SHP77 (cell line): ENCODE data around the gene CORIN.

ENCODE experiments used
- DNase-seq, 2 experiments: peaks; one replicate each; lab custom pipeline; 2025; lab: John Stamatoyannopoulos, UW

The CORIN gene

DNA sequence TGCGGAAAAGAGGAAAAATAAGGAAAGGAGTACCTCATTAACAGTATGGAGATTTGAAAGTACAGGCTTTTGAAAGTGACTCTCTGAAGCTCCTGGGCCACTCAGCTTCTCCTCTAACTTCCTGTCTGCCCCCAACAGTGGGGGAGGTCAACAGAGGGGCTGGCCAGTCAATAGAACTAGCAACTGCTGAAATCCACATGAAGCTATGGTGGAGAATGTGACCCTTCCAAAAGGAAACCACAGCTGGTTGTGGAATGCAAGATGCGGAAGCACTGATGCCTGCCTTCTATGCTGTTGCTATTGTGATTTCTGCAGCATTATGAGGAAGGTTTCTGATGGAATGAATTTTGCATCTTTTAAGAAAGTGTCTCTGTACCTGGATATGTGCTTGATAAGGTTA, 2.4 kb downstream of the CORIN start:
- no peak for DNase-seq

DNA sequence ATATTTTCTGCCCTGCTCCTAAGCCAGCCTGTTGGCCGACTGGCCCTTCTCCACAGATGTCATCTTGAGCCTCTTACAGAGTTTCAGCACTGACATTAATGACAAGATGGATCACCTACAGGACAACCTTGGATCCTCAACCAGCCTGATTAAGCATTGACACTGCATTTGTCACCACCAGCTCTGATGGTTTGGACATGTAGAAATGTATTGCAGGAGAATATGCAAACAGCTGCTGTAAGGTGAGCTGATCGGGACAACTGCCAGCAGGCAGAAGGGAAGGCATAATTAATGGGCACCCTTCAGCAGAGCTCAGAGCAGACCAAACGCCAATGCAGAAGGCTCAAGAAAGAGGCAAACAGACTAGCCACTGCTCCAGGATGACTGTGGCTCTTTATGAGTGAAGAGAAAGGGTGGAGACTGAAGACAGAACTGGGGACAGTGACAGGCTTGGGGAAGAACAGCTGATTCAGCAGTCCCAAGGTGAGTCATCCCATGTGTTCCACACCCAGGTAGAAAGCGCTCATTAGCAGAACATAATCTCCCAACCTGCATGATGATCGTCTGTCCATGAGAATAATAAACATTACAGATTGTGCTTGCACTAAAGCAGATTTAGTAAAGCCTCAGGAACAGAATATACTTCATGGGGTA, 6.7 kb downstream of the CORIN start:
- peak; percentile 12 to 47 for DNase-seq

DNA sequence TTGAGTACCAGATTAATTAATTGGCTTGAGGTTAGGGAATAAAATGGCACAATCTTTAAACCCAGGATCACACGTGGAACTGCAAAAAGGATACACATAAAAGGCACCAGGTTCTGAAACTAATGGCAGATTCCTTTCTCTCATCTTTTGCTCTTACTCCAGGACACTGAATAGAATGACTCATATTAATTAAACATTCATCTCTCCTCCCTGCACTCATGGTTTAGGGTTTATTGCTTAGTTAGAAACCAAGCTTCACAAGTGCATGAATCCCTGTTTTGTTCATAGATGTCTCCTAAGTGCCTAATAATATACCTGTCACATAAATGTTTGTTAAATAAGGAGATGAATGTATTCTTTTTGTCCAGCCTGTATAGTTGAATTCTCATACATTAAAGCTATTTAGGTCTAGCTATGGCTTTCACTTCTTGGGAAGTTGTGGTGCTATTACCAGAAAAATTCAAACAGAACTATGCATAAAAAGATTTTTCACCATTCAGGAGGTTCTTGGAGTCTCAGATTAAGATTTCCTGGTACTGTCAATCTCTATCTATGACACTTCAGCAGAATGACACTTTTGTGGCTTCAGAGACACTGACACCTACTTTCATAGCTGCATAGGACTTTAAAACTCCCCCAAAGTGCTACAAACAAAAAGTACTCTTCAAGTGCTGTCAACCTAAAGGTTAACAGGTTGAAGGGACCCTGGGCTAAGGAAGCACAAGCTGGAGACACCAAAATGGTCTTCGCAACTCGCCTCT, 7.4 kb downstream of the CORIN start:
- no peak for DNase-seq

GRCh38 chr4:47829438-47829837, 8.4 kb downstream of the CORIN start:
- no peak for DNase-seq

DNA sequence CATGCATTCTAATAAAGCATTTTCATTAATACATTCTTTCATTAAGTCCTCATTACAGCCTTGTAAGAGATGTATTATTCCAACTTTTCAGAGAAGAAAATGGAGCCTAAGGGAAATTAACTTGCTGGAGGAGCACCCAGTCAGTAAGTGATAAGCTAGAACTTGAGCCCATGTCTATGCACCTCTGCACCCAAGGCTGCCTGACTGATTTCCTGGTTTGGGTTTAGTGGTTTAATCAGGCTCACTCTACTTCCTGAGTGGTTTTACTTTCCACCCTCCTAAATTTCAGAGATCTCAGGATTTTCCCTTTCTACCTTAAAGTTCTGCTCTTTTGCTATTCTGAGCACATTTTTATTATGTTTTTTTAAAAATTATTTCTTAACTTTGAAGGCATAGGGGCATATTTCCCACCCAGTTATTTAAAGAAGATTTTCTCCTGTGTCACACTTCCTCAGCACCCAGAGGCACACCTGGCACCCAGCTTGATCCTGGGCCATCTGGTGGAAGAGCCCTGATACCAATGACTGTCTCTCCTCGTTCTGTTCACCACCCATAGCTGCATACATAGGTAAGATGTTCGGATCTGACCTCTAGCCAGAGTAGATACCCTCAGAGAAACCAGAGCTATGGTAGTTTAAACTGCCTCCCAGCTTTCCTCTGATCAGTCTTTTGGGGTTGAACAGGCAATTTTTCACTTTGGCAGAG, 10.4 kb downstream of the CORIN start:
- no peak for DNase-seq

DNA sequence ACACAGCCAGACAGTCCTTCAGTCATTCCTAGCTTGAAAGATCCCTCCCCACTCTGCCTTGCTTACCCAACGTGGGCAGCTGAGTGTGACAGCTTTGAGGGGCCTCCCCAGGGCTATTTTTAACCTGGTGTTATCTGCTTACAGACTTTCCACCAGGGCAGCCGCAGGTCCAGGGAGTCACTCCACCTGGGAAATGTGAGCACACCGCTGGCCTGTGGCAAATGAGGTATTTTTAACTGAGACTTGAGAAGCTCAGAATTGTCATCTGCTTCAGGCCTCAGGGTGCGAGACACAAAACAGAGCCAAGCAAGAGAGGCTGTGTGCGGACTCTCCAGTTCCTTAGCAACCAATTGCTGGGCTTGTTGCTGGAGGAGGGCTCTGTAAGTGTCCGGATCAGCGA, 13.0 kb downstream of the CORIN start:
- no peak for DNase-seq

GRCh38 chr4:47819178-47819577, 18.7 kb downstream of the CORIN start:
- no peak for DNase-seq

- DNase-seq, result no peak
These were observed 20.6 kb downstream of the CORIN start for GRCh38 chr4:47817275-47817674.

GRCh38 chr4:47816748-47817147, 21.1 kb downstream of the CORIN start:
- DNase-seq, result no peak

- no peak for DNase-seq
These were observed 23.1 kb downstream of the CORIN start for GRCh38 chr4:47814618-47815295.

GRCh38 chr4:47809654-47810203, 28.1 kb downstream of the CORIN start:
- no peak for DNase-seq

- DNase-seq, result no peak
These were observed 33.3 kb downstream of the CORIN start for GRCh38 chr4:47804598-47804997.

DNA sequence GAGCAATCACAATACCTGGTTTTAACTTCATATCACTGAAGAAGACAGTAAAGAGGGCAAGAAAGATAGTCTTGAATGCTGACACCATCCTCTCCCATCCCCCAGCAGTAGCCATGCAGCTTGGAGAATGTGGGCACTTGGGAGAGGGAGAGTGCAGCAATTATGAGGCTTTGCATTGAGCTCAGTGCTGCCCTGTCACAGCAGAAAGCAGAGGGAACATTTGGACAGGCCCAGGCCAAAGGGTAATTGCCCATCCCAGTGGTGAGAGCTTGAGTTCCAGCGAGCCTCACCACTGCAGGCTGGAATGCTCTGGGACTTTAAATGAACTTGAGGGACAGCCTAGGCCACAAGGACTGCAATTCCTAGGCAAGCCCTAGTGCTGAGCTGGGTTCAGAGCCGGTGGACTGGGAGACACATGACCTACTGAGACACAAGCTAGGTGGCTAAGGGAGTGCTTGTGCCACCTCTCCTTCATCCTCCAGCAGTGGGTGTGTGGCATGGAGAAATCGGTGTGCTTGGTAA, 36.3 kb downstream of the CORIN start:
- no peak for DNase-seq

DNA sequence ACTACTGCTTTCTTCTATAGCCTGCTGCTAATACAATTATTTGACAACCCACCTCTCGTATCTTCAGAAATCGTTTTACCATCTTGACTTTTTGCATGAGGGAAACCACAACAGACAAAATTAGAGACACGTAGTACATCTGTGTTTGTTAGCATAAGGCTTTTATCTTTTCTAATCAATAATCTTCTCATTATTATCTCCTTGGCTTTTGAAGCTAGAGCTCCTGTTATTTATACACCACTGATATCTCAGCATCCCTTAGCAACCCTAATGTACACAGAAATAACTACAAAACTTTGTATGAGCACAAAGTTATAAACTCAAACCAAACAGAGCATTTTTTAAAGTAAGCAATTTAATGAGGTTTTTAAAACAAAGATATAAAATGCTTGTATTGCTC, 39.7 kb downstream of the CORIN start:
- DNase-seq, result no peak

DNA sequence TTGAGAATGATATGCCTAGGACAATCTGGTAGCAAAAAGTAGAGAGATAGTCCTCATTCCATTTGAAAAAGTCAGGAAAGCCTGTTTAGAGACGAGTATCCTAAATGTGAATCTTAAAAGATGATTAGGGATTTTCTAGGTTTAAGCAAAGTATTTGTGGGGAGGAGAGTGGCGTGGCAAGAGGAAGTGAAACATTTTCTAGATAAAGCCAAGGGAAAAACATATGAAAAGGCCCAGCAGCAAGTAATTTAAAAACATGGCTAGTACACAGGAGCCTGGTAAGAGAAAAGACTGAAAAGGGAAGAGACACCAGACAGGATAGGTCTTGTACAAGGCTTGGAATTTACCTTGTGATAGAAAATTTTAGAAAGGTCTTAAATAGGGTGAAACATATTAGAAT, 45.9 kb downstream of the CORIN start:
- no peak for DNase-seq

DNA sequence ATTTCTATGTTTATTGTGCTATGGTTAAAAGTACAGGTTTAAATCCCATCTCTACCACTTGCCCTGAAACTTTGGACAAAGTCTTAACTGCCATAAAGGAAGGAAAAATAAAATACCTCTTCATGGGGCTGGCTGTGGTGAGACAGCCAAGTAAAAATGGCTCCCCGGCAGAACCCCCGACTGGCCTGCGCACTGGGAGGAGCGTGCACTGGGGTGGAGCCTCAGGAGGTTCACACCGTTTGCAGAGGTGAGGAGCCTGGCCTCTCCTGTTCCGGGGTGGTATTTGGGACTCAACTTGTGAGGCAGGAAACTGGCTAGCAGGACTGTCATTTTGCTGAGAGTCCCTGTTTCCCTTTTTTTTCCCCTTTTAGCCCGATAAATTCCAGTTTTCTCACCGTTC, 47.8 kb downstream of the CORIN start:
- no peak for DNase-seq

DNA sequence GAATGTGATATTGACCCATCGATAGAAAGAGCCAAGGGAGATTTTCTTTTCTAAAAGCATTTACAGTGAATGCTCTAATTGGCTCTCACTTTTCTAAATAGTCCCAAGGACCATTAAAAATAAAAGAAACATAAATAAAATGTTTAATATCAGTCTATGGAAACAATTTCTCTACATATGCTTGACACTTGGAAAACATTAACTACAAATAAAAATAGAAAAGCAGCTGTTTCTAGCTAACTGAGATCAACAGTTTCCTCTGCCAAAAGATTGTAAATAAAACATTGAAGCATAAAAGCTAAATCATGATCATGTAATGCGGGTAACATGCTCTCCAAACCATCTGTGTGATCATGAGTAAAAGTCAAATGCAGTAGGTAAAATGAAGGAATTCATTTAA, 49.7 kb downstream of the CORIN start:
- DNase-seq, result no peak

GRCh38 chr4:47786958-47787370, 50.9 kb downstream of the CORIN start:
- no peak for DNase-seq

DNA sequence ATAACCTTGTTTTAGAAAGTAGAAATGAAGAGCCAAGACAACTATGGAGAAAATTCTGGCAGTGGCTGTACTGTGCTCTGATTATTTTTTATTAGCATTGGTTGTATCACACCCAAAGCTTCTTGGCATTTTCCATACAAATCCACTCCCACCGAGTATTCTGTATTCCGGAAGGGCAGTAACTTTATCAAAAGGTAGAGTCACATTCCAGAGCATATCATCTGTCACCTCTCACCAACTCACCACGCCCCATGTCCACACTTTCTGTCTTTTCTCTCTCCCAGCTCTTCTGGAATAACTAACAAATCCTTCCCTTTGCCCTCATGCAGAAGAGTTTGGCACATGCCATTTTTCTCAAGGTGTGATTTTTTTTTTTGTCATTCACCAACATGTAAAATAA, 52.7 kb downstream of the CORIN start:
- DNase-seq, result no peak

- no peak for DNase-seq
These were observed 53.6 kb downstream of the CORIN start for GRCh38 chr4:47784222-47784621.

GRCh38 chr4:47776353-47776752, 61.5 kb downstream of the CORIN start:
- no peak for DNase-seq

DNA sequence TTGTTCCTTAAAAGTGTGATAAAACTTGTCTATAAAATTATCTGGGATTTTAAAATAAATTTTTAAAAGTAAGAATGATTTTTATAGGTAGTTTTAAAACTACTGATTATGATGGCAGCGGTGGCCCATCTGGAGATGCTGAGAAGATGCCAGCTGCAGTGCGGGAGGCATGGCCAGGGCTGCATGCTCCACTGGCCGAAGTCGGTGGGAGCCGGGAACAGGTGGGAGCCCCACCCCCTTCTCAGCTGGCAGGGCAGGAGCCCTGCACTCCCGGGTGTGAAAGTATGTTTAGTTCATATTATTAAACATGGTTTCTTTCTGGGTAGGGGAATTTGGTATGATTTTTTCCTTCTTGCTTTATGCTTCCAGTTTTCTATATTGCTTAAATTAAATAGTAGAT, 63.8 kb downstream of the CORIN start:
- DNase-seq, result peak in 1 of 2 experiments; percentile 5
